HG03064 (cell line): ENCODE results near the gene THSD4.

Source experiments
- ATAC-seq: cut with Tn5 transposase; IDR thresholded peaks from one replicate; pipeline ENCODE4 v1.9.1; 2021; ENCODE audit warnings: low read depth; ENCODE audit not compliant: unreplicated experiment

THSD4 gene

DNA sequence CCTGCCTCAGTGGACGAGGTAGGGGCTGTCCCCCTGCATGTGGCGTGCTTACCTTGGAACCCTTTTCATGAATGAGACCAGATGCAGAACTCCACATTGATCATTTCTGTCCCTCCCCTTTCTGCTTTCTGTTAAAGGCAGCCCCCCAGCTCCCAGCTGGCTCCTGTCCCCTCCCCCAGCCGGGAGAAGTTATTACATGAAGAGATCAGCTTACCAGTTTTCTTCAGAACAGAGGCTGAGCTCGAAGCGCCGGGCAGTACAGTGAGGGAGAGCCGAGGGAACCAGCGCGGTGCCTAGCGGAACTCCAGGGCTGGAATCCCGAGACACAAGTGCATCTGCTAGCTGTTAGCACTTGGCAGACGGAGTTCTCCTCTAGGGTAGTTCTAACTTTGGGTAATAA lies 431.7 kb downstream of the THSD4 start:
- no peak for ATAC-seq

DNA sequence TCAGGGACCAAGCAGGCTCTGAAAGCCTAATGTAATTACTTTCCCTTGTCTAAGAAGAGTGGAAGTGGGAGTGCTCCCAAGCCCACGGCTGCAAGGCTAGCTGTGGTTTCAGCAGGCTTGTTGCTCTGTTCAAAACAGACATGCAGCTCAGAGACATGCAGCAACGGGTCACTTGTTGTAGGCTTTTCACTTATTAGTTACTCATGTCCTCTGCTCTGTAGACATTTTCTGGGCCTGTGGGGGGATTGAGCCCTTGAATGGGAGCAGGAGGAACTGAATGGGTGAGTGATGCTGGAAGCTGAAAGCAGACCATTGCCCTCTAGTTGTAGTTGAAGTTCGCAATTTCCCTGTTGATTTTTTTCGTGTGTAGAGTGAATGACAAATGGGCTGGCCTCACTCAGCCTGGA lies 433.1 kb downstream of the THSD4 start:
- no peak for ATAC-seq

DNA sequence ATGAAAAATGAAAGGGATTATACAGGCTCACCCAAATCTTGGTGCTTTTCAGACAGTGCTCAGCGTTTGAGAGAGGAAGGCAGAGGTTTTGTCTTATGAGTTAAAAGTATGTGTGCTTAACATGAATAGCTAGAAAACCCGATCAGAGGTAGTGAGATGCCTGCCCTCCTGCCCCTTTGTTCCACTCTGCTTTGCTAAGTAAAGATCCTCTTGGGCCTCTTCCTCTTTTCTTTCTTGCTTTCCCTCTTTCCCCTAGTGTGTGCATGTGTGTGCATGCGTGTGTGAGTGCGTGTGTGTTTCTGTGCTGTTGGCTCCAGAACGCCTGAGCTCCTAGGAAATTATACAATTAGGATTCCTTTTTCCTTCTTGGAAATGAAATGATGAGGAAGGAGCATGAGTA lies 433.8 kb downstream of the THSD4 start:
- no peak for ATAC-seq

DNA sequence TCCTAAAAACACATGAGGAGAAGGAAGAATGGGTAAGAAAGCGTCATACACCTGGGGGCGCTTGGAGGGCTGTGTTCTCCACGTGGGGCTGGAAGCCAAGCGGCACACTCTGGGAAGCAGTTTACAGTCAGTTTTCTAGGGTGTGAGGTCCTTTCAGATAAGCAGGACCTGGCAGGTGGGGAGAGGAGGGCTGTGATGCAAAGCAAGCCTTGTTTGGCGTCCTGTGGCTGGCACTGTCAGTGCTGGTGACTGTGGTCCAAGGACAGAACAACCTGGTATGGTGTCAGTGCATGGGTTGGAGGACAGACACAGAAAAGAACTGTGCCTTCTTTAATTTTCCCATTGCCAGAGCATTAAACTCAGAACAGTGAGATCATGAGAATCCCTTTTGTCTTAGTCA lies 434.4 kb downstream of the THSD4 start:
- ATAC-seq: no peak

DNA sequence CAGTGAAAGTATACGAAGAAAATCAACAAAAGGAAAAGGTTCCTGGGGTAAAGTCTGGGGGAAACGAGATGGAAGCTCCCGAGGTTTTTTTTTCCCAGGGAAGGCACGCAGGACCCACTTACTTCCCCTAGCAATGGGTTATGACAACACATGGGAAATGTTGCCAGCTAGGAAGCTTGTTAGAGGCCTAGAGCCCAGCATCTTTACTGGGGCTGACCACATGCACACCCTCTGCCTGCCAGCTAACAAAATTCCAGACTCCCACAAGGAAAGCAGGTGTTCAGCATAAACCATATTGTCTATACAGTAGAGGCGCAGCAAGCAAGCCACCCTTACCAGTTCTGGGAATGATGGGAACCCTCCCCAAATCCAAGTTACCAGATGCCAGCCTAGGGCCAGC lies 436.3 kb downstream of the THSD4 start:
- ATAC-seq: no peak

DNA sequence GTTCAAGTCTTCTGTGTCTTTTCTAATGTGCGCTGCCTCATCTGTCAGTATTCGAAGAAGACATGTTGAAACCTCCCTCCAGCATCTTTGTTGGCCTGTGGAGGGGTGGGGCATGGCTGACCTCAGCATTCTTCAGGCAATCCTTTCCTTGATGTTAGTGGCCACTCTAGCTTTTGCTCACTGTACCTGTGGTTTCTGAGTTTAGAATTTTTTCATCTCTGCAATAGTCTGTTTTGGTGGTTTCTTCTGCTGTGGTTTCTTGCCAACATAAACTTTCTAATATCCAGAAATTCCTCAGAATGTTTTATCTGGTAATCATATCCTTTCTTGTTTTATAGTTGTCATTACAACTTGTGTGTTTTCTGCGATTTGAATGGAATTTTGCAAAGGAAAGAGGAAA lies 443.8 kb downstream of the THSD4 start:
- ATAC-seq: no peak

DNA sequence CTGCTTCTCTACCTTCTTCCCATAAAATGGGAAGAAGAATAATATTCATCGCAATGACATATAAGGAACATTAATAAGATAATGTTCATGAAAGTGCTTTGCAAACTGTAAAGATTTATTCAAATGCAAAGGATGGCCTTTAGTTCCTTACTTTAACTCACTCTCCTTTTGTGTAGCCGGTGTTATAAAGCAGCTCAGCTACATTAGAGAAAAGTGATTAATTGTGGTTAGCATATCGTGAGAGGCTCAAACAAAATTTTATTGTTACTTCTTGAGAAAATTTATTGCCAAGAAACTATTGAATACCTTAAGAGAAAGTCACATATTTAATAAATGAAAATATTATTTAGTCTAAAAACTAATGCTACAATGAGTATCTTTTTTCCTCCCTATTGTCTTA lies 444.3 kb downstream of the THSD4 start:
- no peak for ATAC-seq

DNA sequence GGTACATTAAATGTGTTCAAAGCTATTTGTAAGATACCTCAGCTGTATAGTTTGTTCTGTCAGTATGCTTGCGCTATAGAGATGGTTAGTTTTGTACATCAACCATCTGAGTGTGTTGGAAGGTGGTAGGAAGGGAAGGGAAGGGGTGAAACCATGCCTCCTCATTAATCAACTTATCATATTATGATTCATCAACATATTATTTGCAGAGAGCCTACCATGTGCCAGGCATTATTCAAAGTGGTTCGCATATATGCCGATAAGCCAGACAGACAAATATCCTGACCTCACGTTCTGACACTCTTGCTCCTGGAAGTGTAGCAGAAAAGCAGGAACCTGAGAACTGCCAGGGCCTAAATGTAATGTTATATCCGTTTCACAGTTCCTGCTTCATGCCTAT lies 447.0 kb downstream of the THSD4 start:
- ATAC-seq: no peak

DNA sequence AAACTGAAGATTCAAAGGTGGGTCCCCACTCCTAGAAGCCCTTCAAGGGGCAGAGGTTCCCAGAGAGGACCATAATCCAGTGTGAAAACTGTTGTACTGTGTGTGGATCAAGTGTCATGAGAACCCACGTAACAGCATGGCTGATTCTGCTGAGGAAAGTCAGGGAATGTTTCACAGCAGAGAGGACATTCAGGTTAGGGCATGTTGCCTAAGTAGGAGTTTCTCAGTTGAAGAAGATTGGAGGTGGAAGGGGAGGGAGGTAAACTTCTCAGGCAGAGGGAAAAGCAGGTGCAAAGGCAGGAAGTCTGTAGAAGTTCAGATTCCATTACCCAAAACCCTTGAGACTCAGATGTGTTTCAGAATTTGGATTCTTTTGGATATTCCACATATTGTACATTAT lies 448.9 kb downstream of the THSD4 start:
- ATAC-seq: no peak

DNA sequence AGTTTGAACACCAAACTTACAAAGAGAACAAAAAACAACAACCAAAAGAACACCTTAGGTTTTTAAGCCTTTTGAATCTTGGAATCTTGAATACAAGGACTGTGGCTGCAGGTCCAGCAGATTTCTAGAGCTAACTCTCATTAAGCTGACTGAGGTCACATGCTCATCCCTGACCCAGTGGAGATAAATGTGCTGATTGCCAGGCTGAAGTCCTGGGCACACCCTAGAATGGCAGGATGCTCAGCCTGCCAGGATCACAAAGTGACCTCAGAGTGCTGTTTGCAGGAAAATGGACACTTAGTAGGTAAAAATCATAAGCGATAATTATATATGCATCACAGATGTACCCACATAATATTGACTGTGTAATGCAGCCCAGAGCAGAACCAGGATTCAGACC lies 449.7 kb downstream of the THSD4 start:
- ATAC-seq: no peak

DNA sequence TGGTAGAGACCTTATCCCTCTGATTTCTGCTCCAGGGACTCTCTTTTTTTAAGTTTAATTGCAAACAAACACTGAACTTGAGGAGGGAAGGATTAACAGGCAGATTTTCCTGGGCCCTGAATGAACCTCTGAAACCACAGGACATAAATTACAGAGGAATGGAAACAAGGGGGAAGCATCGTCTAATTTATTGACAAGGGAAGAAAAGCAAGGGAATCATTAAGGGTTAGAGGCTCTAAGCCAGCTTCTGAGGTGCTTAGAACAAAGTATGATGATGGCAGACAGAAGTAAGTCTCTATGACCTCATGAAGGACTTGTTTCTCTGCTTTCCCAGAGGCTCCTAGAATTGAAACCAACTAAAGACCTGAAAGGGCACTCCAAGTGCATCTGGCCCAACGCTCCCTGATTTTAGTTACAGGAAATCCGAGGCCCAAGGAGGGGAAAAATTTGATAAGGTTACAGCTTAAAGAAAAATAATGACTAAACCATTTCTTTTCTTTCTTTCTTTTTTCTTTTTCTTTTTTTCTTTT lies 450.4 kb downstream of the THSD4 start:
- ATAC-seq: no peak

DNA sequence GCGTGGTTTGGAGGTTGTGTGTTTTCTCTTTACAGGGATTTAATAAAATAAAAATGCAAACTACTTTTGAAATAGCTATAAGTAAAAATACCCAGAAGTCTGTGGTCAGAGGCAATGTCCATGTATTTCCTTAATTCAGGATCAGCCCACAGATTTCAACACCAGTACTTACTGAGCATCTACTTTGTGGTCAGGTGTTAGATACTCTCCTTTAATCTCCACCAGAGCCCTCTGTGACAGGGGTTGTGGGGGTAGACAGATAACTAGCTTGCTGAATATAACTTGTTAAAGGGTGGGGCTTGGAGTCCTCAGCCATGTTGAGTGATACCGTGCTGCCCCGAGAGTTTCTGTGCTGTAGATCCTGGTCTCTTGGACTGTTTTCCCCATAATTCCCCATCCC lies 451.0 kb downstream of the THSD4 start:
- ATAC-seq: no peak

DNA sequence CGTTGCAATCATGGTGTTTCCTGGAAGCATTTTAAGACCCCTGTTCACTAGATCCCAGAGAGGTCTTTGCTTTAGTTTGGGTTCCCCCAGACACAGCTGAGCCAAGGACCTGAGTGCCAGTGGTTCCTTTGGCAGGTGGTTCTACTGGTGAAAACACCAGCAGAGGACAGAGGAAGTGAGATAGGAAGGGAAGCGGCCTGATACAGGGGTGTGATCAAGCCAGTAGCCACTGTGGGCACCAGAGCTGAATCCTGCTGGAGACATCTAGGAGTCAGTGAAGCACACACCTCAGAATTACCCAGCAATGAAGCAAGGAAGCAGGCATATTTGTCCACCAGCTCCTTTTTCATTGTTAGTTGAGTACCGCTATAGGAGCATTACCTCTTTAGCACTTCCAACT lies 451.9 kb downstream of the THSD4 start:
- no peak for ATAC-seq

DNA sequence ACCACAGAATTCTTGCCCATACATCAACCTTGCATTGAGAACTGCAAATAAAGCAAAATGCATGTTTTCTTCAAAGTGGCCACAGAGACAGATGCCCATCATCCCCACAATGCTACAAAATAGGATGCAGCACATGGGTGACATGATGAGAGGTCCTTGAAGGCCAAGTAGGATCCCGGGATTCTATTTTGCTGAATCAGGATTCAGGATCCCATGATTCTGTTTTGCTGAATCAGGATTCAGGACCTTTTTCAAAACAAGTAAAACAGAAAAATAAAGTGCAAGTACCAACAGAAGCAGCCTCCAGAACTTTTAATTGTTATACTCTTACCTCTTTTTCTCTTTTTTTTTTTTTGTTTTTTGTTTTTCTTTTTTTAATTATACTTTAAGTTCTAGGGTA lies 453.0 kb downstream of the THSD4 start:
- no peak for ATAC-seq

DNA sequence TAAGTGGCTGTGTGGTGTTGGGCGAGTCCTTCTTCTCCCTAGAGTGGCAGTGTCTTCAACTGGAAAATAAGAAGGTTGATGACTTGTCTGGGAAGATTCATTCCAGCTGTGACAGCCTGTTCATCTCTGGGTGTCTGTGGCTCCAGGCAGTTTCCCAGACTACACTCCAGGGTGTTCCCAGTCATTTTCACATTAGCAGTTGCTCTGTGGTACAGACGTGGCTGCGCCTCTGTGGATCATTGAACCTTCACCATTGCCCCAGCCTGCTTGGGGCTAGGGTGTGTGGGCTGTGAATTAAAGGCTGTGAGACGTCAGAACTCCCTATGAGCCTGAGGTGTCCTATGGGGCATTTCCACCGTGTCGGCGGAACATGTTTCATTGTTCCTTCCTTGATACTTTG lies 455.5 kb downstream of the THSD4 start:
- no peak for ATAC-seq

DNA sequence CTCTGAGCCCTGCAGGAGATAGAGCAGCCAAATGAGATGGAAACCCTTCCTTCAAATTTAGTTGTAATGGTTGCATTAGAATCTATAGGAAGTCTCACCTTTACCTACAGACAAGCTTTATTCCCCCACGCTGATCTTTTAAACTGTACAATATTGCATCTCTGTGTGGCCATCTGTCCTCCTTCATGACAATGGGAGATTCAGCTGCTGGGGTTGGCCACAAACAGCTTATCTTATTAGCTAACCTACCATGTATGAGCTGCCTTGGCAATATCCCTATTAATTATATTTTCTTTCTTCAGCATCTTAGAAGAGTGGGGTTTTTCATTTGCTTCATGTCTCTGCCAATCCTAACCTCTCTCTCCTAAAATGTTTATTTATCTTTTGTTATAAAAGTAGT lies 456.4 kb downstream of the THSD4 start:
- ATAC-seq: no peak

DNA sequence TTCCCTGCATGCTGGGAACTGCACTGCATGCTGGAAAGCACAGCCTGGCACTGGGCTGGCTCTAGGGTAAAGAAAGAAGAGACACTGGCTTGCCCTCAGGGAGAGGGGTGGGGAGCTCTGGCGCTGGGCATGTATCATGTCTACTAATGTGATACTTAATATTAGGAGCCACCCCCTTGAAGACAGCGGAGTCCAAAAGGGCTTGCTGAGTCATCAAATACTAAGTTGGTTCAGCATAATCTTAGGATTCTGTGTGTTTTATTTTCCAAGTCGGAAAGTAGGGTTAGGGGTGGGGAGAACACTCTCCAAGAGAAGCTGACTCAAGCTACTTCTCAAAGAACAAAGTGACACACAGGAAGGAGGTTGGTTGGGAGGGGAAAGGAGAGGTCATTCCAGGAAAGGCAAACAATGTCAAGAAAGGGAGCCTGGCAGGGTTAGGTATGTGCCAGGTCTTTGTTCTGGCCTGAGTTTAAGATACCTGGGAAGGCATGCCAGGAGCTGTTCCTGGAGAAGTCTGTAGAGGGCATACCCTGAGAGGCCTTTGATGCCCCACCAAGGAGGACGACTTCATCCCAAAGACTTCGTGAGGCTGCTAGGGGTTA lies 457.3 kb downstream of the THSD4 start:
- no peak for ATAC-seq

DNA sequence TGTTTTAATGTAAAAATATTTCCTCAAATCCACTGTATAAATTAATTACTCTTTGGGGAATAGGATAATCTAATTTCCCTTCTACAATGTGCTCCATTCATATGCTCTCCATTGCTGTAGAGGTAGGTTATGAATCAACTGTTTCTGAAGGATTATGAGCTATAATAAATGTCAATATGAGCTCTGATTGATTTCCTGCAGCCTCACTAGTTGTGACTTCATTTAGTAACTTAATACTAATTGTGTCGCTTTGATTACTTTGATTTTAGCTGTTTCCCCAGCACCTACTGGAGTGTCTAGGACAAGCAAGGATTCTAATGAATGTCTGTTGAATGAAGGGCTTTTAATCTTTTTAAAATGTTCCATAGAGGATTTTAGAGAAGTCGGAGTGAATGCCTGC lies 458.3 kb downstream of the THSD4 start:
- no peak for ATAC-seq

DNA sequence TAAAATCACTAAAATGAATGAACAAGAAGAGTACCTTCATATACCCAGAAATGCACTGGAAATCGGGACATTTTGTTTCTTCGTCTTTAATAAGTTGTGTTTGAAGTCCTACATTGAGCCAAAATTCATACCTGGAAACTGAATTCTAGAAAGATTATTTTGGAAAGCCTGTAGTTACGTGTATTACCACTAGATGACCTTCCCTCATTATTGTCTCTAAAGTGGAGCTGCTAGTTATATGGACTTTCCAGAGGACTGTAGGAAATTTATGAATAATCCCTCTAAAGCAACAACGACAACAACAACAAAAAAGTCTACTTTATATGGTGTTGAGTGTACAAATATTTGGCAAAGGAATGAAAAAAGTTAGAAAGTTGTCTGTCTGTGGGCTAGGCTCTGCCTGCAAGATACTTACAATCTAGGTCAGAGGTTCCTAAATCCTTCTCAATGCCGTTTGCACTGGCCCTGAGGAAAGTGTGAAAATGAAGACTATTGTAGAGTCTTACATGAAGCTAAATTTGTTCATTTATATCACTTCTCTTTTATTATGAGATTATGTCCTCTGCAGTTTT lies 460.3 kb downstream of the THSD4 start:
- no peak for ATAC-seq

DNA sequence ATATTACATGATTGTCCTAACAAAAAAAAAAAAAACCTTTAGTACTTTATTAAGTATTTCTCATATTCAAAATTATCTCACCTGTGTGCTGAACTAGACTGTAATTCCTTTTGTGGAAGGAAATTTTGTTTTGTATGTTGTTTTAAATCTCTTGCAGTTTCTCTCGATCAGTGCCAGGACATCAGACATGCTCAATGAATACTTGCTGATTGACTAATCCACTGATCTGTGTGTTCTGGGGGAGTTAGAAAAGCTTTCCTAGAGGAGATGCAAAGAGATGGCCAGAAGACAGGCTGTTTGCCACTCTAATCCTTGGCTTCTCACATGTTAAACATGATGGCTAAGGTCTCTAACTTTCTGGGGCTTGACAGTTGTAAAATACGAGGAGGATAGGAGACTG lies 461.8 kb downstream of the THSD4 start:
- no peak for ATAC-seq

DNA sequence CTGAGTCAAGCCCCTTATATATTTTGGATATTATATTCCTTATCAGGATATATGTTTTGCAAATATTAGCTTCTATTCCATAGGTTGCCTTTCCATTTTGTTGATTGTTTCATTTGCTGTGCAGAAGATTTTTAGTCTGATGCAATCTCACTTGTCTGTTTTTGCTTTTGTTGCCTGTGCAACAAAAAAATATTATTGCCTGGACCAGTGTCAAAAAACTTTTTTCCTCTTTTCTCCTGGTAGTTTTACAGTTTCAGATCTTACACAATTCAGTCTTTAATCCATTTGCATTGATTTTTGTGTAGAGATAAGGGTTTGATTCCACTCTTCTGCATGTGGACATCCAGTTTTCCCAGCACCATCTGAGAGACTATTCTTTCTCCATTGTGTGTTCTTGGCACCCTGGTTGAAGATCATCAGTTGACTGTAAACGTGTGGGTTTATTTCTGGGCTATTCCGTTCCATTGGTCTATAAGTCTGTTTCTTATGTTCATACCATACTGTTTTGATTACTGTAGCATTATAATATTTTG lies 466.2 kb downstream of the THSD4 start:
- no peak for ATAC-seq

DNA sequence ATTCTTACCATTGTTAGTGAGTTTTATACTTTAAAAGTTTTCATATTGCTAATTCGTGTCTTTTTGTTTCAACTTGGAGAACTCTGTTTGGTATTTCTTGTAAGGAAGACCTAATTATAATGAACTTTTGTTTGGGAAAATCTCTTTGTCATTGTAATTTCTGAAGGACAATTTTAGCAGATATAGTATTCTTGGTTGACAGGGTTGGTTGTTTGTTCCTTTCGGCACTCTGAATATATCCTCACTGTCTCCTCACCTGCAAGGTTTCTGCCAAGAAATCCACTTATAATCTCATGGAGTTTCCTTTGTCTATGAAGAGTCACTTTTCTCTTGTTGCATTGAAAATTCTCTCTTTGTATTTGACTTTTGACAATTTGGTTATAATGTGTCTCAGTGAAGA lies 469.9 kb downstream of the THSD4 start:
- ATAC-seq: no peak

DNA sequence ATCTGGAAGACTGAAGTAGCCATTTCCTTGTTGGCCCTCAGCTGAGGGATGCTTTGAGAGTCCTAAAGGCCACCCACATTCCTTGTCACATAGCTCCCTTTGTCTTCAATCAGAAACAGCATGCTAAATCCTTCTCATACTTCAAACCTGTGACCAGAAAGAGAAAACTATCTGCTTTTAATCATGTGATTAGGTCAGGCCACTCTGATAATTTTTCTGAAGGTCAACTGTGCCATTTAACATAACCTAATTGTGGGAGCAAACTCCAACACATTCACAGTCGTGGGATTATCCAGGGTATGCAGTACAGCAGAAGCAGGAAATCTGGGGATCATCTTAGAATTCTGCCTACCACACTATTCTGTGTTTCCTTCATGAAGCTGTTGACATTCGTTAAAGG lies 471.2 kb downstream of the THSD4 start:
- ATAC-seq: no peak
